GM18951 (cell line): ENCODE data around the gene DDX24.

Source experiments
- POLR2A ChIP-seq: IDR thresholded peaks from 4 replicates; pipeline ENCODE4 v1.6.1; 2011; ENCODE audit warnings: mild to moderate bottlenecking; ENCODE audit not compliant: insufficient read length, insufficient read depth; ENCODE audit errors: extremely low read depth
- in situ Hi-C: fragments of 300-500 bp; cut with MboI; formaldehyde crosslinking; loops from one replicate; pipeline ENCODE4 v1.12.0; 2022; ENCODE audit warnings: low sequenced_read_pairs, mixed read lengths, inconsistent platforms; ENCODE audit not compliant: unreplicated experiment

The DDX24 gene

GRCh38 chr14:94008234-94008633 lies 72.8 kb downstream of the DDX24 start:
- TF ChIP-seq POLR2A: no peak
- in situ Hi-C loops: loop anchor here (25.0 kb wide), 1 partner anchor 346 kb away; no protein-coding TSS in a partner anchor

GRCh38 chr14:94005324-94006073 lies 75.5 kb downstream of the DDX24 start:
- in situ Hi-C loops: loop anchor here (25.0 kb wide), 1 partner anchor 343 kb away; no protein-coding TSS in a partner anchor
- TF ChIP-seq POLR2A: no peak

- no peak for TF ChIP-seq POLR2A
- in situ Hi-C loops: loop anchor here (25.0 kb wide), 1 partner anchor 342 kb away; no protein-coding TSS in a partner anchor
These were observed 77.0 kb downstream of the DDX24 start for GRCh38 chr14:94004015-94004414.

- TF ChIP-seq POLR2A: no peak
- in situ Hi-C loops: loop anchor here (25.0 kb wide), 1 partner anchor 341 kb away; no protein-coding TSS in a partner anchor
These were observed 77.6 kb downstream of the DDX24 start for GRCh38 chr14:94003397-94003796.

GRCh38 chr14:94001501-94002396 lies 79.3 kb downstream of the DDX24 start:
- in situ Hi-C loops: loop anchor here (25.0 kb wide), 1 partner anchor 339 kb away; no protein-coding TSS in a partner anchor
- TF ChIP-seq POLR2A: no peak

- in situ Hi-C loops: loop anchor here (25.0 kb wide), 1 partner anchor 339 kb away; no protein-coding TSS in a partner anchor
- TF ChIP-seq POLR2A: no peak
These were observed 80.0 kb downstream of the DDX24 start for GRCh38 chr14:94001016-94001415.

- TF ChIP-seq POLR2A: no peak
- in situ Hi-C loops: loop anchor here (25.0 kb wide), 1 partner anchor 338 kb away; no protein-coding TSS in a partner anchor
These were observed 80.7 kb downstream of the DDX24 start for GRCh38 chr14:94000267-94000666.

GRCh38 chr14:93999573-93999972 lies 81.4 kb downstream of the DDX24 start:
- no peak for TF ChIP-seq POLR2A
- in situ Hi-C loops: no loop called here

- in situ Hi-C loops: no loop called here
- no peak for TF ChIP-seq POLR2A
These were observed 82.1 kb downstream of the DDX24 start for GRCh38 chr14:93998871-93999403.
